H9 (cell line): Measurements from ENCODE around the gene ZYG11A. TPM values are rescaled to one million over a fixed set of nuclear protein-coding genes. Genes with fewer than 3 reads are reported as not detected.

ENCODE experiments used
- DNase-seq: peaks from one replicate; pipeline ENCODE4 v3.0.0-alpha.2; 2017
- H2AFZ ChIP-seq: one replicate; pipeline ENCODE4 v1.6.1; 2013; ENCODE audit warnings: mild to moderate bottlenecking, low read length, control low read depth, moderate library complexity
- H2AK5ac ChIP-seq: 2 replicates; pipeline ENCODE4 v1.6.1; 2013; ENCODE audit warnings: low read length, control low read depth, mixed read lengths; ENCODE audit not compliant: insufficient read length
- H2BK120ac ChIP-seq: one replicate; pipeline ENCODE4 v1.6.1; 2013; ENCODE audit warnings: low read depth, mild to moderate bottlenecking, low read length, control low read depth, inconsistent platforms; ENCODE audit not compliant: poor library complexity, severe bottlenecking
- H2BK12ac ChIP-seq: 2 replicates; pipeline ENCODE4 v1.6.1; 2013; ENCODE audit warnings: low read length, control low read depth, mixed read lengths, low read depth; ENCODE audit not compliant: insufficient read length
- H2BK15ac ChIP-seq: 2 replicates; pipeline ENCODE4 v1.6.1; 2013; ENCODE audit warnings: low read depth, low read length, control low read depth
- H2BK20ac ChIP-seq: one replicate; pipeline ENCODE4 v1.6.1; 2013; ENCODE audit warnings: low read depth, mild to moderate bottlenecking, low read length, control low read depth, inconsistent platforms; ENCODE audit not compliant: poor library complexity, severe bottlenecking
- H2BK5ac ChIP-seq: 2 replicates; pipeline ENCODE4 v1.6.1; 2013; ENCODE audit warnings: low read length, control low read depth, mixed read lengths; ENCODE audit not compliant: insufficient read length
- H3K14ac ChIP-seq: 2 replicates; pipeline ENCODE4 v1.6.1; 2013; ENCODE audit warnings: low read length, control low read depth; ENCODE audit not compliant: insufficient read depth
- H3K18ac ChIP-seq: 2 replicates; pipeline ENCODE4 v1.6.1; 2013; ENCODE audit warnings: low read depth, mild to moderate bottlenecking, mixed read lengths, low read length, control low read depth; ENCODE audit not compliant: insufficient read length
- H3K23ac ChIP-seq: 2 replicates; pipeline ENCODE4 v1.6.1; 2013; ENCODE audit warnings: low read length, control low read depth, mixed read lengths, low read depth; ENCODE audit not compliant: insufficient read length
- H3K23me2 ChIP-seq: 2 replicates; pipeline ENCODE4 v1.6.1; 2013; ENCODE audit warnings: low read depth, mild to moderate bottlenecking, mixed read lengths, low read length, control low read depth; ENCODE audit not compliant: insufficient read length, poor library complexity, severe bottlenecking
- H3K27ac ChIP-seq: 2 replicates; pipeline ENCODE4 v1.5.1; 2013; ENCODE audit warnings: low read length, control low read depth, mixed read lengths, low read depth; ENCODE audit not compliant: insufficient read length
- H3K27me3 ChIP-seq: 2 replicates; pipeline ENCODE4 v1.6.1; 2013; ENCODE audit warnings: low read length, control low read depth, inconsistent platforms; ENCODE audit not compliant: insufficient read depth
- H3K4ac ChIP-seq: 2 replicates; pipeline ENCODE4 v1.6.1; 2013; ENCODE audit warnings: low read depth, mild to moderate bottlenecking, control low read depth, inconsistent platforms, low read length, moderate library complexity
- H3K4me1 ChIP-seq: 2 replicates; pipeline ENCODE4 v1.6.1; 2013; ENCODE audit warnings: low read length, control low read depth, inconsistent platforms; ENCODE audit not compliant: insufficient read depth
- H3K4me2 ChIP-seq: 2 replicates; pipeline ENCODE4 v1.6.1; 2013; ENCODE audit warnings: low read length, control low read depth, mixed read lengths; ENCODE audit not compliant: insufficient read length, insufficient read depth
- H3K56ac ChIP-seq: 2 replicates; pipeline ENCODE4 v1.6.1; 2013; ENCODE audit warnings: low read depth, mild to moderate bottlenecking, mixed read lengths, low read length, control low read depth; ENCODE audit not compliant: insufficient read length
- H3K79me1 ChIP-seq: 2 replicates; pipeline ENCODE4 v1.6.1; 2013; ENCODE audit warnings: low read depth, mild to moderate bottlenecking, moderate library complexity, low read length, control low read depth, inconsistent platforms; ENCODE audit not compliant: insufficient read depth, poor library complexity, severe bottlenecking
- H3K79me2 ChIP-seq: 2 replicates; pipeline ENCODE4 v1.6.1; 2013; ENCODE audit warnings: low read length, control low read depth, inconsistent platforms; ENCODE audit not compliant: insufficient read depth
- H3K9ac ChIP-seq: 2 replicates; pipeline ENCODE4 v1.6.1; 2013; ENCODE audit warnings: low read length, control low read depth, mixed read lengths; ENCODE audit not compliant: insufficient read length; ENCODE audit errors: extremely low read depth
- H3K9me3 ChIP-seq: one replicate; pipeline ENCODE4 v1.6.1; 2013; ENCODE audit warnings: low read depth, low read length, inconsistent platforms; ENCODE audit not compliant: control insufficient read depth
- H3T11ph ChIP-seq: one replicate; pipeline ENCODE4 v1.6.1; 2013; ENCODE audit warnings: mild to moderate bottlenecking, low read length, control low read depth, inconsistent platforms
- H4K20me1 ChIP-seq: one replicate; pipeline ENCODE4 v1.6.1; 2013; ENCODE audit not compliant: control insufficient read depth, insufficient read length, insufficient read depth
- H4K5ac ChIP-seq: 2 replicates; pipeline ENCODE4 v1.6.1; 2013; ENCODE audit warnings: low read depth, mild to moderate bottlenecking, mixed read lengths, low read length, control low read depth; ENCODE audit not compliant: insufficient read length
- H4K8ac ChIP-seq: replicated peaks from 2 replicates; pipeline ENCODE4 v1.6.1; 2013; ENCODE audit warnings: low read length, control low read depth, mixed read lengths, low read depth; ENCODE audit not compliant: insufficient read length
- H4K91ac ChIP-seq: 2 replicates; pipeline ENCODE4 v1.6.1; 2013; ENCODE audit warnings: low read depth, mild to moderate bottlenecking, moderate library complexity, mixed read lengths, low read length, control low read depth; ENCODE audit not compliant: insufficient read length
- H3K27ac Mint-ChIP-seq, 3 experiments: 2 replicates in 2 of 3; 3 replicates in 1 of 3; pipeline ENCODE4 v1.8.0; 2020 to 2021; ENCODE audit warnings: mixed read lengths in 3 of 3, mild to moderate bottlenecking in 1 of 3, moderate library complexity in 1 of 3
- H3K27me3 Mint-ChIP-seq: 2 replicates; pipeline ENCODE4 v1.8.0; 2021; ENCODE audit warnings: low read depth, mild to moderate bottlenecking, moderate library complexity, mixed read lengths
- H3K36me3 Mint-ChIP-seq, 3 experiments: 2 replicates in 2 of 3; 3 replicates in 1 of 3; pipeline ENCODE4 v1.8.0; 2020 to 2021; ENCODE audit warnings: low read depth in 3 of 3, mixed read lengths in 3 of 3; ENCODE audit not compliant: insufficient read depth in 1 of 3
- H3K4me1 Mint-ChIP-seq, 2 experiments: 2 replicates each; pipeline ENCODE4 v1.8.0; 2020; ENCODE audit warnings: mixed read lengths in 2 of 2
- H3K4me3 Mint-ChIP-seq, 2 experiments: 2 replicates in 1 of 2; 3 replicates in 1 of 2; pipeline ENCODE4 v1.8.0; 2020 to 2021; ENCODE audit warnings: mild to moderate bottlenecking in 2 of 2, mixed read lengths in 2 of 2, moderate library complexity in 1 of 2
- H3K9me3 Mint-ChIP-seq, 2 experiments: 2 replicates in 1 of 2; 3 replicates in 1 of 2; pipeline ENCODE4 v1.8.0; 2020; ENCODE audit warnings: mild to moderate bottlenecking in 2 of 2, mixed read lengths in 2 of 2, moderate library complexity in 1 of 2
- CTCF ChIP-seq: fragments of 200-600 bp; sonication (generic); conservative IDR thresholded peaks from 3 replicates; pipeline ENCODE4 v1.8.0; 2021; ENCODE audit warnings: antibody characterized with exemption, mild to moderate bottlenecking
- whole genome bisulfite sequencing: extraction: QIAGEN DNeasy Blood & Tissue Kit; methylation state at CpG from one replicate; pipeline ENCODE4 v1.1.7; 2013; ENCODE audit warnings: missing lambda C conversion rate, low lambda C conversion rate, mixed read lengths; ENCODE audit not compliant: insufficient read length; ENCODE audit errors: extremely low coverage; 5-methylcytosine and 5-hydroxymethylcytosine counted together
- total RNA-seq: library from RNA; stranded (reverse); gene quantifications from 2 replicates; pipeline ENCODE4 v1.2.1, GENCODE V29; 2021

Gene ZYG11A
- total RNA-seq, 1 experiment from 2014 or later, result 2.1 TPM

DNA sequence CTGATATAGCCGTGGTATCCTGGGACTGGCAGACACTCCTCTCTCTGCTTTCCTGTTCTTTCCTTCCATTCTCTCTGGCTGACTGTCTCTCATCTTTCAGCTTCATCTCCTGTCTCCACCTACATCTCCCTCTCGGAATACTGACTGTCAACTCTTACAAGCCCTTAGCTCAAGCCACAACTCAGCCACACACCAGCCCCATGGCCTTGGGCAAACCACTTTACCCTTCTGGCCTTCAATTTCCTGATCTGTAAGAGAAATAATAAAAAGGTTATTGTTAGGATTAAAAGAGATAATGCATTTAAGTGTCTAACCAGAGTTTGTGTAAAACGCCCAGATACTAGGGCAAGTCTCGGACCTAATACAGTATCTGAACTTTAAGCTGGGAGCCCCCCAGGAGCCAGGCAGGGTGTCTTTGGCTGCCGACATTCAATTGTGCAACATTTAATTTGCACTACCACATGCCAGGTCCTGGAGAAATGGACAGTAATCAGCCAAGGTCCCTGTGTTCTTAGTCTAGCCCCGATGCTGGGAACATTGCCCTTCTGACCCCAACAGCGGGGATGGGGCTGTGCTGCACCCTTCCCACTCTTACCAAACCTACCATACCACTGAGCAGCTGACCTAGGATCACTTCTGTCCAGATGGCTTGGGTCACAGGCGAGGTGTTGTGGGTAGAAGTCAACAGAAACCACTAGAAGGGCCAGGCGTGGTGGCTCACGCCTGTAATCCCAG is 73.8 kb downstream of the ZYG11A start:
- Histone ChIP-seq H3K56ac (no peak overlapping the region), H3K14ac (no peak overlapping the region), H2BK12ac (no peak overlapping the region), H2AK5ac (no peak overlapping the region), H3K27me3 (peaks cover 4% of the 10 kb centered on the region; the same call in 1 of the 2 replicates), H2BK120ac (no peak overlapping the region), H2BK15ac (no peak overlapping the region), H3K9me3 (no peaks in the 10 kb centered on the region), H2AFZ (no peak overlapping the region), H3K27ac (no peak overlapping the region), H3K23me2 (no peaks in the 10 kb centered on the region), H3T11ph (no peak overlapping the region), H3K4me1 (no peaks in the 10 kb centered on the region; the same call in 1 of the 2 replicates), H2BK20ac (no peak overlapping the region), H4K8ac (no peak overlapping the region), H3K18ac (no peak overlapping the region), H3K9ac (no peak overlapping the region), H3K79me2 (no peaks in the 10 kb centered on the region), H4K91ac (no peak overlapping the region), H4K20me1 (no peaks in the 10 kb centered on the region), H3K23ac (no peak overlapping the region), H3K4ac (no peak overlapping the region), H4K5ac (no peak overlapping the region), H3K79me1 (no peaks in the 10 kb centered on the region), H3K4me2 (no peak overlapping the region), H2BK5ac (no peak overlapping the region)
- no peak for DNase-seq
- peaks cover 0 to 10% of the 10 kb centered on the region in 2 experiments for H3K4me1 Mint-ChIP-seq
- H3K4me3 Mint-ChIP-seq, result no peak overlapping the region
- peak overlapping the region in 1 of 3 experiments; percentile 3; a peak in 1 of 7 replicates for H3K27ac Mint-ChIP-seq
- peaks cover 0 to 9% (median 5%) of the 10 kb centered on the region in 3 experiments; a peak in 3 of 7 replicates for H3K36me3 Mint-ChIP-seq
- no CpG with 5 or more reads among the region's 10 CpGs for WGBS
- no peak for TF ChIP-seq CTCF
- peaks cover 5 to 6% of the 10 kb centered on the region in 2 experiments; a peak in 3 of 5 replicates for H3K9me3 Mint-ChIP-seq
- peaks cover 22% of the 10 kb centered on the region for H3K27me3 Mint-ChIP-seq
